RKO (cell line): Measurements from ENCODE around the gene TARS2.
A peak's percentile ranks its signal among the peaks of the same experiment; 100 is the strongest.

Source experiments
- DNase-seq: peaks from one replicate; pipeline ENCODE4 v3.0.0-alpha.2; 2016; ENCODE audit warnings: low spot score

TARS2 gene

GRCh38 chr1:150536836-150537731 is 49.9 kb downstream of the TARS2 start:
- no peak for DNase-seq

- no peak for DNase-seq
These were observed 50.8 kb downstream of the TARS2 start for GRCh38 chr1:150537732-150538684.

DNA sequence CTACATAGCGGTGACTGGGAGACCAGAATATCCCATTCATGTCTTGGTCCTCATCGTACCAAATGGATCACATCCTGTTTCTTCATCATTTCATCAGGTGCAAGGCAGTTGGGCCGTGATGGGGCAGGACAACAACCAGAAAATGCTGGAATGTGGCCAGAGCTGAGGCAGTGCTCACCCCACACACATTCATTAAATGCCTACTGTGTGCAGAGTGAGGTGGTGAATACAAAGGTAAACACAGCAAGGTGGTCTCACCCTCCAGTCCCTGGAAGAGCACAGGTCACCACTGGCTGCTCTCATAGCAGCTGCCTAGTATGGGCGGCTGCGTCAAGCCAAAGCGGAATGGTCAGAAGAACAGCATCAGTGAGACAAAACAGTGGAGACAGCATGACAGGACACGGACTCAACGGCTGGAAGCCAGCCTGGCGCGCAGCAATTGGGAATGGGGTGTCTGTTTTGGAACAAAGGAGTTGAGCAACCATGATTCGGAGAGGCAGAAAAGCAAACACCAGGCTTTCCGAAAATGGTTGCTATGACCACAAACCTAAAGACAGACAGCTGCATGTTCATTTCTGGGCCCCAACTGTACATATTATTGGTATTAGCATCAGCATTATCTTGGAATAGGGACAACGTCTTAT is 56.4 kb downstream of the TARS2 start:
- DNase-seq = no peak

DNA sequence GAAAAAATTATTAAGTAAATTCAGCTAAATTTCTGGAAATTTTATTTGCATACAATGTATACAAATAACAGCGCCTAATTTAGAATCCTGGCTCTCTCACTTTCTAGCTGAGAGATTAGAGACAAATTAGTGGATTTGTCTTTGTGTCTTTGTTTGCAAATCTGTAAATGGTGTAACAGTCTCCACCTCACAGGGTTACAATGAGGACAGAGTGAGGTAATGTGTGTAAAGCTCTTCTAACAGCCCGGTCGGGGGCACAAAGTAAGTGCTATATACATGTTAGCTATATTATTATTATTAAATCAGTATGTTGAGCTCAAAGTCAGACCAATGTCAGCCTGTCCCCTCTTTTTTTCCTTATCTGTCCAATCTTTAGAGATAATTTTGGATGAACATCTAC is 57.0 kb downstream of the TARS2 start:
- no peak for DNase-seq

- DNase-seq = no peak
These were observed 58.3 kb downstream of the TARS2 start for GRCh38 chr1:150545486-150546032.

DNA sequence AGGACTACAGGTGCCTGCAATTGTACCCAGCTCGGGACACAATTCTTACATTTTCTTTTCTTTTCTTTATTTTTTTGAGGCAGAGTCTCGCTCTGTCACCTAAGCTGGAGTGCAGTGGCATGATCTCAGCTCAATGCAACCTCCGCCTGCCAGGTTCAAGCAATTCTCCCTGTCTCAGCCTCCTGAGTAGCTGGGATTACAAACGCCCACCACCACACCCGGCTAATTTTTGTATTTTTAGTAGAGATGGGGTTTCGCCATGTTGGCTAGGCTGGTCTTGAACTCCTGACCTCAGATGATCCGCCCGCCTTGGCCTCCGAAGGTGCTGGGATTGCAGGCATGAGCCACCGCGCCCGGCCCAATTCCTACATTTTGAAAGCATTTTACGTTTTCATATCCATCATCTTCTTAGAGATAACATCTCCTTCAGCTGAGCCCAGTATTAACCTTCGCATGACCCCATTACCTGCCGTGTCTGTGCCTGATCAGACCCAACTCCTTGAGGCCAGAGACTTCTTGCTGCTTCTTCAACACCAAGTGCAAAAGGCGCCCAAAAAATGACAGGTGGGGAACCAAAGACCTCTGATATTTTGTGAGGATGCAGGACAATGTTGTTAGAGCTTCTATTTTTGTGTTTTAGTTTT is 59.2 kb downstream of the TARS2 start:
- no peak for DNase-seq

- no peak for DNase-seq
These were observed 61.1 kb downstream of the TARS2 start for GRCh38 chr1:150548324-150548631.

DNA sequence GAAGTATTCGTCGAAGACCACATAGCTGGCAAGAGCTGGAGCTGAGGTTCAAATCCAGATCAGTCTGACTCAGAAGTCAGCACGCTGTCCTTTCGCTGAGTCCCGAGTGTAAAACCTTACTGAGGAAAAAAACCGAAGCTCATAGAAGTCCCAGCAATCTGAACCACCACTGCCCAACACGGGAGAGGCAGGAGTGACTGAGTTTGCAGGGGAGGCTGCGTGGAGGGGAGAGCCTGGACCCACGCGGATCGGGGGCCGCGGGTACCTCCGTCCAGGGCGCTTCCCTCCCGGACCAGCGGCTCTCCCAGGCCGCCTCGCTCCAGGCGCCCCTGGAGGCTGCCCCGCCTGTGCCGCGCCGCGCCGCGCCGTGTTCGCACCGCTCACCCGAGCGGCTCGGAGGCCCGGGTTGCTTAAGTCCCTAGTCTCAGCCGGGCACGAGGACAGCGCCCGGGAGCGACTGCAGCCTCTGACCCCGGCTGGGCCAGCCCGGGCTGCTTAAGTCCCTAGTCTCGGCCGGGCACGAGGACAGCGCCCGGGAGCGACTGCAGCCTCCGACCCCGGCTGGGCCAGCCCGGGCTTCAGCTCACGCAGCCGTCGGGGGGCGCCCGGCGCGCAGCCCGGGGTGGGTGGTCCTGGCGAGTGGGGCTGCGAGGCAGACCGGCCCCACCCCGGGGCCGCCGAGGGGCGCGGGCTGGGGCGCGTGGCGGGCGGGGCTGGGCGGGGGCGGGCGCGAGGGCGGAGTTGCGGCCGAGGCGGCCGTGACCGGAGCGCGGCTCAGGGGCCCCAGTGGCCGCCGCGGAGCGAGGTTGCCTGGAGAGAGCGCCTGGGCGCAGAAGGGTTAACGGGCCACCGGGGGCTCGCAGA is 61.6 kb downstream of the TARS2 start, which contains the start of gene ADAMTSL4:
ADAMTSL4 (plus strand) TSS at position 777 of the 864 bp plus-strand sequence. CDS start 2,881 bp downstream, outside the sequence.
- DNase-seq = peak; percentile 84

- no peak for DNase-seq
These were observed 62.4 kb downstream of the TARS2 start for GRCh38 chr1:150549496-150550221.

GRCh38 chr1:150550222-150551050 is 63.2 kb downstream of the TARS2 start:
- DNase-seq = no peak

DNA sequence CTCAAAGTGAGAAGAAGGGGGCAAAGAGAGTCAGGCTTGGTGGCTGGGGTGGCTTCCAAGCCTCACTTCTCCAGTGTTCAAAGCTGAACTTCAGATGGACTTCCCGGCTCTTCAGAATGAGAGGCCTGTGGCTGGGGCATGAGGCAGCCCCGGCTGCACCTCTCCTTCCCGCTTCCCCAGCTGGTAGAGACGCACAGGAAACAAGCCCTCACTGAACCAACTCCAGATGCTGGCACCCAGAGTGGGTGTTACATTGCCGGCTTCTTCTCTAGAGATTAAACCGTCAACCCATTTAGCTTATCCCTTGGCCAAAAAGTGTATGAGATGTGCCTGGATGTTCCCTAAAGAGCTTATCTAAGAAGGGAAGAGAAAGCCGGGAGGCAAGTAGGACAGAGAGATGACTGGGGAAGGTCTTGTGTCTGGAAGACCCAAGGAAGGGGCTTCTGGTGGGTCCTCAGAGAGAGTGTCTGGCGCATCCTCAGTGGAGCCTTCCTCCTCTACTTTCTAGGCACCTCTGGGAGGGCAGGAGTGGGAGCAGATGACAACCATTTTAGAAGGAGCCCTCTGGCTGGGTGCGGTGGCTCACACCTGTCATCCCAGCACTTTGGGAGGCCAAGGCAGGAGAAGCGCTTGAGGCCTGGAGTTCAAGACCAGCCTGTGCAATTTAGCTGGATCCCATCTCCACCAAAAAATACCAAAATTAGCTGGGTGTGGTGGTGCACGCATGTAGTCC is 64.0 kb downstream of the TARS2 start:
- no peak for DNase-seq

- DNase-seq = no peak
These were observed 64.5 kb downstream of the TARS2 start for GRCh38 chr1:150551784-150552127.

DNA sequence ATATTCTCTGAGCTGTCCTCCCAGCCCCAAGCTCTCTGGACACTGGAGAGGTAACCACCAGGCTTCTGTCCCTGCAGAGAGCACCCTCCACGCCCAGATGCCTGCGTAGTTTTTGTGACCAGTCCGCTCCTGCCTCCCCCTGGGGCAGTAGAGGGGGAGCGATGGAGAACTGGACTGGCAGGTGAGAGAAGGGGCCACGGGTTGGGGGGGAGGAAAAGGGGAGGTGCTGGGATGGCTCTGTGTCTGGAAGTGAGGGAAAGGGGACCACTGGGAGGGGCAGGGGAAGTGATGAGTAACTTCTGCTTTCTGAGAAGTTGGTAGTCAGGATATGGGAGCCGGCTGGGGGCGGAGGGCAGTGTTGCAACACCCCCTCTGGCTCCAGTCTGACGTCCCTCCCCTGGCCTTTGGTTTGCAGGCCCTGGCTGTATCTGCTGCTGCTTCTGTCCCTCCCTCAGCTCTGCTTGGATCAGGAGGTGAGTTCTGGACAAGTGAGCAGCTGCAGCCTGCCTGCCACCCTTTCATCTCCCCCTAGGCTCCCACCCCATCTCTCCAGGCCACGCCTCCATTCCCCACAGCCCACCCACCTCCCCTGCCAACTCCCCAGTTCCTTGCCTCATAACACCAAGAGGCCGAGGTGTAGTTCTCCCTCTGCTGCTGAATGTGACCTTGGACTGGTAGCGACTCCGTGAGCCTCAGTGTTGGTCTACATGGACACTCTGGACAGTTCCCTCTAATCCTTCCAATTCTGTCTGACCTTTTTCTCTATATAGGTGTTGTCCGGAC is 65.1 kb downstream of the TARS2 start:
- DNase-seq = no peak

DNA sequence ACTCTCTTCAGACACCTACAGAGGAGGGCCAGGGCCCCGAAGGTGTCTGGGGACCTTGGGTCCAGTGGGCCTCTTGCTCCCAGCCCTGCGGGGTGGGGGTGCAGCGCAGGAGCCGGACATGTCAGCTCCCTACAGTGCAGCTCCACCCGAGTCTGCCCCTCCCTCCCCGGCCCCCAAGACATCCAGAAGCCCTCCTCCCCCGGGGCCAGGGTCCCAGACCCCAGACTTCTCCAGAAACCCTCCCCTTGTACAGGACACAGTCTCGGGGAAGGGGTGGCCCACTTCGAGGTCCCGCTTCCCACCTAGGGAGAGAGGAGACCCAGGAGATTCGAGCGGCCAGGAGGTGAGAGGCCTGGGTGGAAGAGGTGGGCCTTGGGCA is 65.7 kb downstream of the TARS2 start:
- DNase-seq = no peak

GRCh38 chr1:150553392-150554085 is 66.3 kb downstream of the TARS2 start:
- no peak for DNase-seq

GRCh38 chr1:150554086-150554452 is 66.8 kb downstream of the TARS2 start:
- no peak for DNase-seq
